CD4-positive, alpha-beta T cell treated with Interleukin-21 for 1 hour (primary cell): ENCODE data around the gene SNX2.
"Not testable (repeated sequence)": the region's sequence is repeated elsewhere in the genome, so short reads cannot be mapped to it uniquely, and the experiment has no call there.

Experiments used
- DNase-seq: peaks from one replicate; pipeline ENCODE4 v3.0.0-alpha.2; 2020

Gene SNX2

GRCh38 chr5:122774861-122775549, at the start of gene SNX2:
SNX2 (plus strand) TSS chr5:122775080; CDS start chr5:122775104, 24 bp downstream.
- DNase-seq = peak; percentile 90

GRCh38 chr5:122727112-122727541, 47.8 kb upstream of the SNX2 start:
- DNase-seq = no peak

- DNase-seq = no peak
These were observed 44.8 kb upstream of the SNX2 start for GRCh38 chr5:122730037-122730436.

- DNase-seq = no peak
These were observed 44.4 kb upstream of the SNX2 start for GRCh38 chr5:122730456-122730855.

GRCh38 chr5:122736086-122736845, 38.6 kb upstream of the SNX2 start:
- DNase-seq = no peak

GRCh38 chr5:122738088-122738487, 36.8 kb upstream of the SNX2 start:
- DNase-seq = no peak

GRCh38 chr5:122741681-122742080, 33.2 kb upstream of the SNX2 start:
- DNase-seq = no peak

GRCh38 chr5:122743261-122743660, 31.6 kb upstream of the SNX2 start:
- no peak for DNase-seq

GRCh38 chr5:122745597-122745996, 29.3 kb upstream of the SNX2 start:
- DNase-seq = no peak

- DNase-seq = no peak
These were observed 25.0 kb upstream of the SNX2 start for GRCh38 chr5:122749886-122750285.

- DNase-seq = no peak
These were observed 23.5 kb upstream of the SNX2 start for GRCh38 chr5:122751293-122751782.

GRCh38 chr5:122753500-122753899, 21.4 kb upstream of the SNX2 start:
- no peak for DNase-seq

- no peak for DNase-seq
These were observed 19.1 kb upstream of the SNX2 start for GRCh38 chr5:122755783-122756182.

GRCh38 chr5:122756264-122756911, 18.5 kb upstream of the SNX2 start:
- DNase-seq = no peak

- no peak for DNase-seq
These were observed 17.6 kb upstream of the SNX2 start for GRCh38 chr5:122757285-122757684.

- DNase-seq = no peak
These were observed 15.4 kb upstream of the SNX2 start for GRCh38 chr5:122759241-122760070.

GRCh38 chr5:122760236-122760635, 14.6 kb upstream of the SNX2 start:
- DNase-seq = no peak

- no peak for DNase-seq
These were observed 13.8 kb upstream of the SNX2 start for GRCh38 chr5:122761115-122761514.

- not testable (repeated sequence) for DNase-seq
These were observed 13.0 kb upstream of the SNX2 start for GRCh38 chr5:122761896-122762295.

- no peak for DNase-seq
These were observed 8.8 kb upstream of the SNX2 start for GRCh38 chr5:122766130-122766529.

- no peak for DNase-seq
These were observed 4.4 kb upstream of the SNX2 start for GRCh38 chr5:122770477-122770876.

- DNase-seq = no peak
These were observed 2.4 kb upstream of the SNX2 start for GRCh38 chr5:122772446-122772845.

- no peak for DNase-seq
These were observed 1.3 kb upstream of the SNX2 start for GRCh38 chr5:122773619-122774018.
